PC-3 (cell line): ENCODE measurements around the gene SNX7. TPM values are rescaled to one million over a fixed set of nuclear protein-coding genes. Genes with fewer than 3 reads are reported as not detected.

ENCODE experiments used
- ATAC-seq: fragments of 200-7000 bp; cut with Tn5 transposase; 2 replicates; pipeline ENCODE4 v1.9.1; 2020; ENCODE audit warnings: mild to moderate bottlenecking, moderate library complexity
- BruUV-seq: library from RNA; stranded (reverse); fragments of 400-500 nt; replicated peaks from 2 replicates; lab custom pipeline; 2021; lab: Mats Ljungman, UMichigan
- CTCF ChIA-PET: fragments of 300-600 bp; sonication (Branson Sonifier 250); formaldehyde crosslinking; loops from one replicate; lab custom pipeline; 2022; ENCODE audit warnings: antibody characterized with exemption; lab: Charles Lee
- POLR2A ChIA-PET: fragments of 300-600 bp; sonication (Branson Sonifier 250); formaldehyde crosslinking; loops from one replicate; lab custom pipeline; 2022; ENCODE audit warnings: antibody characterized with exemption; ENCODE audit not compliant: unreplicated experiment; lab: Charles Lee
- DNase-seq: peaks from one replicate; pipeline ENCODE4 v3.0.0-alpha.2; 2015
- H2AFZ ChIP-seq: fragments of 300-600 bp; sonication (generic); 2 replicates; pipeline ENCODE4 v1.6.0; 2016; ENCODE audit warnings: antibody characterized with exemption, low read length
- H3F3A ChIP-seq: fragments of 300-600 bp; sonication (generic); one replicate; pipeline ENCODE4 v1.6.0; 2017; ENCODE audit warnings: antibody characterized with exemption, low read length, control low read depth, mild to moderate bottlenecking; ENCODE audit not compliant: unreplicated experiment
- H3K27ac ChIP-seq: fragments of 300-600 bp; sonication (generic); 2 replicates; pipeline ENCODE4 v1.5.1; 2016; ENCODE audit warnings: mild to moderate bottlenecking, low read length
- H3K27me3 ChIP-seq: fragments of 300-600 bp; sonication (generic); 2 replicates; pipeline ENCODE4 v1.6.1; 2016; ENCODE audit warnings: low read length, mixed read lengths
- H3K36me3 ChIP-seq: fragments of 300-600 bp; sonication (generic); 2 replicates; pipeline ENCODE4 v1.6.1; 2016; ENCODE audit warnings: low read depth, mixed run types, low read length, mixed read lengths
- H3K4me1 ChIP-seq: fragments of 300-600 bp; sonication (generic); 2 replicates; pipeline ENCODE4 v1.5.1; 2016; ENCODE audit warnings: low read length; ENCODE audit not compliant: insufficient read depth
- H3K4me2 ChIP-seq: fragments of 300-600 bp; sonication (generic); 2 replicates; pipeline ENCODE4 v1.6.0; 2016; ENCODE audit warnings: low read length
- H3K4me3 ChIP-seq: fragments of 300-600 bp; sonication (generic); 2 replicates; pipeline ENCODE4 v1.5.1; 2016; ENCODE audit warnings: mild to moderate bottlenecking, low read length, mixed read lengths
- H3K79me2 ChIP-seq: fragments of 300-600 bp; sonication (generic); 2 replicates; pipeline ENCODE4 v1.6.1; 2017; ENCODE audit warnings: low read length, mixed read lengths
- H3K9ac ChIP-seq: fragments of 300-600 bp; sonication (generic); 2 replicates; pipeline ENCODE4 v1.6.0; 2016; ENCODE audit warnings: mild to moderate bottlenecking, low read length
- H3K9me2 ChIP-seq: fragments of 300-600 bp; sonication (generic); replicated peaks from 2 replicates; pipeline ENCODE4 v1.6.1; 2016; ENCODE audit warnings: mixed run types, low read length, mixed read lengths
- H3K9me3 ChIP-seq: fragments of 300-600 bp; sonication (generic); 2 replicates; pipeline ENCODE4 v1.6.1; 2016; ENCODE audit warnings: low read length, mixed read lengths
- H4K20me1 ChIP-seq: fragments of 300-600 bp; sonication (generic); 2 replicates; pipeline ENCODE4 v1.6.1; 2016; ENCODE audit warnings: low read length, mixed read lengths
- CTCF ChIP-seq: fragments of 300-600 bp; sonication (generic); conservative IDR thresholded peaks from 2 replicates; pipeline ENCODE4 v1.5.1; 2017; ENCODE audit warnings: antibody characterized with exemption, low read depth, mild to moderate bottlenecking, low read length
- EZH2 ChIP-seq: fragments of 300-600 bp; sonication (generic); IDR thresholded peaks from one replicate; pipeline ENCODE4 v1.6.1; 2017; ENCODE audit warnings: antibody characterized with exemption, mild to moderate bottlenecking, low read length; ENCODE audit not compliant: unreplicated experiment
- EZH2phosphoT487 ChIP-seq: fragments of 300-600 bp; sonication (generic); IDR thresholded peaks from 2 replicates; pipeline ENCODE4 v1.6.1; 2018; ENCODE audit warnings: mild to moderate bottlenecking, antibody characterized with exemption, low read length, borderline replicate concordance
- intact Hi-C: fragments of 100-400 bp; cut with micrococcal nuclease; formaldehyde crosslinking; loops from 2 replicates; pipeline ENCODE4 v1.9.0; 2023
- total RNA-seq: library from RNA; depleted of rRNA; stranded (reverse); fragments of >200 nt; gene quantifications from 2 replicates; pipeline ENCODE4 v1.2.3, GENCODE V29; 2014

SNX7 gene
- total RNA-seq, 1 experiment from 2014 or later = 43.3 TPM

DNA sequence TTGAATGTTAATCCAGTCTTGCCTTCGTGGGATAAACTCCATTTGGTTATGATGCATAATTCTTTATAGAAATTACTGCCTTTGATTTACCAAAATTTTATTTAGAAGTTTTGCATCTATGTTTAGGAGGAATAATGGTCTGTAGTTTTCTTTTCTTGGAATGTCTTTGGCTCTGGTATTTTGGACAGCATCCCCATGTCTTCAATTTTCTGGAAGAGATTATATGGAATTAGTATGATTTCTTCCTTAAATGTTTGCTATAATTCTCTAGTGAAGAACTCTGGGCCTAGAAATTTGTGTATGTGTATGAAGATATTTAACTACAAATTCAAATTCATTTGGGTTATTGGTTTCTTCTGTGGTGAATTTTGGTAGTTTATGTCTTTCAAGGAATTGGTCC, 92.7 kb downstream of the SNX7 start:
- H3K4me2 ChIP-seq = no peak overlapping the region
- no peak overlapping the region for H3K4me3 ChIP-seq
- no peak overlapping the region for H3K9ac ChIP-seq
- no TSS peak for BruUV-seq
- H3K4me1 ChIP-seq = no peaks in the 10 kb centered on the region
- ChIA-PET POLR2A (no interaction called here), CTCF (no interaction called here)
- no peaks in the 10 kb centered on the region for H4K20me1 ChIP-seq
- no peak for DNase-seq
- no peak for ATAC-seq
- no peaks in the 10 kb centered on the region for H3K9me2 ChIP-seq
- no peak overlapping the region for H3K27ac ChIP-seq
- intact Hi-C loops = loop anchor here (10.0 kb wide), 1 partner anchor 951 kb away; no protein-coding TSS in a partner anchor
- H3K27me3 ChIP-seq = no peaks in the 10 kb centered on the region
- TF ChIP-seq EZH2phosphoT487 (no peak), EZH2 (no peak), CTCF (no peak)
- H3K9me3 ChIP-seq = no peaks in the 10 kb centered on the region
- H3K79me2 ChIP-seq = no peaks in the 10 kb centered on the region
- H3K36me3 ChIP-seq = no peaks in the 10 kb centered on the region
- no peak overlapping the region for H2AFZ ChIP-seq
- H3F3A ChIP-seq = no peaks in the 10 kb centered on the region

DNA sequence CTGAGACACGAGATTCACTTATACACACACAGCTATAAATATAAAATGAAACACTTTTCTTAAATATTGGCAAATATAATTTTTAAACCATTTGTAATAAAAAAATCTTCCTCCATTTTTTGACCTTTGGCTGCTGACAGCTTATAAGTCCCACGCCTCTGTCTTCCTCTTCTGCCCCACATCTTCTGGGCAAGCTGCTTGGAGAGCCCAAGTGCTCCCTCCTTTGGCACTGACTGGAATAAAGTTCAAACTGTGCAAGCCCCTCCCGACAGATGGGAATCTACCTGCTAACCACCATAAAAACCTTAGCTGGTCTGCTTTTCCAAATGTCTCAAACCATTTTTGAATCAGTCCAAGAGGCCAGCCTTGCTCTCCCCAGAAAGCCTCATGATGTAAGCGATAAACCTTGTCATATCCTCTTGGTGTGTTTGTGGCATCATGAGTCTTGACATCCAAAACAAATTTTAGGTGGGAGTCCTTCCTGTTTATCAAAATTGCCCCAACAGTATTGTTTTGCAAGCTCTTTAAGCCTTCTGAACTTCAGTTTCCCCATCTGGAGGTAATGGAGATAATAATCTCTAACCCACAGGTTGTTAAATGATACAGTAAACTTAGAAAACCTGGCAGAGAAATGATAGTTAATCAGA, 99.8 kb downstream of the SNX7 start:
- ATAC-seq (peak; percentile 40; the same call in 1 of the 2 replicates), DNase-seq (peak; percentile 32)
- TF ChIP-seq EZH2 = no peak
- TF ChIP-seq CTCF = peak; percentile 52
- H3K27me3 ChIP-seq = no peaks in the 10 kb centered on the region
- no peak overlapping the region for H3K4me2 ChIP-seq
- POLR2A ChIA-PET = no interaction called here
- BruUV-seq = no TSS peak
- H3K9me2 ChIP-seq = no peaks in the 10 kb centered on the region
- no peaks in the 10 kb centered on the region for H3K4me1 ChIP-seq
- H3K9ac ChIP-seq = no peak overlapping the region
- CTCF ChIA-PET = no interaction called here
- H2AFZ ChIP-seq = no peak overlapping the region
- no peaks in the 10 kb centered on the region for H3K36me3 ChIP-seq
- H3K27ac ChIP-seq = no peak overlapping the region
- H4K20me1 ChIP-seq = no peaks in the 10 kb centered on the region
- no peaks in the 10 kb centered on the region for H3K79me2 ChIP-seq
- H3K4me3 ChIP-seq = no peak overlapping the region
- H3F3A ChIP-seq = no peaks in the 10 kb centered on the region
- intact Hi-C loops = no loop called here
- no peaks in the 10 kb centered on the region for H3K9me3 ChIP-seq

DNA sequence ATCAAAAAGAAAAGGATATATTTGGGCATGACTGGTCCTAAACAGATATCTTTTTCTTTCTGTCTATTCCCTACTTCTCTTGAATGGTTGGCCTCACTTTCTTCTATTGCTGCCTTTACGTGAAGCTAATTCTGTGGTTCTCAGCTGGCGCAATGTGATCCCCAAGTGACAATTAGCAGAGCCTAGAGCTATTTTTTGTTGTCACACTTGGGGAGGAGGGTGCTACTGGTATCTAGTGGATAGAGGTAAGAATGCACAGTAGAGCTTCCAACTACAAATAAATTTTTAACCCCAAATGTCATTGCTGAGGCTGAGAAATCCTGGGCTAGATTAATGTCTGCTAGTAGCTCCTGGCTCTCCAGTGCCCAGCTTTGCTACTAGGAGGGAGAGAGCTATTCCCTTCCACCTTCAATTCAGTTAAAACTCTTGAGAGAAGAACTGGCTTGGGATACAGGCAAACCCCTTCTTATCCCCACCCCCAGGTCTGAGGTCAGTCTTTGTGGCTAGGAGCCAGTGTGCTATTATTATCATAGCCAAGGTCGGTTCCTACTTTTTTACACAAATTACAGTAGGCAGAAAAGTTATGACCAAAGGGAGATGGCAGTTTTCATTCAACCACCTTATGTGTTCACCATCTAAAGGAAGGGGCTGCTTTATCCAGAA, 102.1 kb downstream of the SNX7 start:
- DNase-seq = no peak
- TF ChIP-seq CTCF (no peak), EZH2 (no peak), EZH2phosphoT487 (no peak)
- POLR2A ChIA-PET = no interaction called here

More for the DNA sequence above, 102.1 kb downstream of the SNX7 start:
- Histone ChIP-seq H4K20me1 (no peaks in the 10 kb centered on the region), H3K4me1 (no peaks in the 10 kb centered on the region), H3K27ac (no peak overlapping the region), H2AFZ (no peak overlapping the region), H3K9ac (no peak overlapping the region), H3K79me2 (no peaks in the 10 kb centered on the region), H3K27me3 (no peaks in the 10 kb centered on the region), H3F3A (no peaks in the 10 kb centered on the region), H3K36me3 (no peaks in the 10 kb centered on the region), H3K4me2 (no peak overlapping the region), H3K4me3 (no peak overlapping the region), H3K9me2 (no peaks in the 10 kb centered on the region), H3K9me3 (no peaks in the 10 kb centered on the region)
- intact Hi-C loops = no loop called here
- CTCF ChIA-PET = no interaction called here
- BruUV-seq = no TSS peak
- ATAC-seq = no peak
